Measurements from ENCODE around the gene USP34. TPM values are rescaled to one million over a fixed set of nuclear protein-coding genes. Genes with fewer than 3 reads are reported as not detected.

The USP34 gene
- total RNA-seq, 1 experiment from 2014 or later: 76.3 TPM

- ChIA-PET CTCF (no interaction called here), RAD21 (ENCODE audit: low non-redundant PET in 1 of 2, low total read pairs in 2 of 2, uncharacterized antibody in 2 of 2, unreplicated experiment in 2 of 2) (interaction anchor here in 1 of 2 experiments (0.6 kb wide), 1 partner anchor 116 kb away, joined by 3 read pairs; the partner anchor contains the start of gene SANBR), POLR2A (no interaction called here)
- H3K27me3 ChIP-seq (ENCODE audit: insufficient read depth, low read length): no peaks in the 10 kb centered on the region
- ATAC-seq (no peak), DNase-seq (ENCODE audit: low read depth, low spot score) (no peak)
- H3K27ac ChIP-seq (ENCODE audit: low read depth, low read length): no peak overlapping the region
- H3K4me1 ChIP-seq (ENCODE audit: control insufficient read depth in 1 of 2, insufficient read depth in 2 of 2, low read length in 2 of 2): peaks cover 5 to 18% of the 10 kb centered on the region in 2 experiments
- intact Hi-C loops (cut with micrococcal nuclease): no loop called here
- peaks cover 25 to 48% of the 10 kb centered on the region in 2 experiments for H3K36me3 ChIP-seq (ENCODE audit: control insufficient read depth in 1 of 2, insufficient read depth in 2 of 2, low read length in 2 of 2)
- no peak overlapping the region for H3K4me2 ChIP-seq (ENCODE audit: low read length)
- TF ChIP-seq YY1 (IDR thresholded peaks at IDR 0.05; ENCODE audit: extremely low read depth, insufficient replicate concordance, low read depth, low read length): no peak
- no peaks in the 10 kb centered on the region for H3K9me2 ChIP-seq (ENCODE audit: insufficient read depth)
- no peak overlapping the region for H3K4me3 ChIP-seq (replicated peaks in 1 of 2; ENCODE audit: low read depth in 1 of 2, low read length in 2 of 2)
- peaks cover 50% of the 10 kb centered on the region for H3K79me2 ChIP-seq (ENCODE audit: insufficient read depth, low read length)
- no peak overlapping the region for H3K9ac ChIP-seq (ENCODE audit: low read length)
- H4K20me1 ChIP-seq (ENCODE audit: insufficient read depth): no peaks in the 10 kb centered on the region; the same call in 1 of the 2 replicates
- no TSS peak for BruUV-seq (replicated peaks)
- no peaks in the 10 kb centered on the region for H3K9me3 ChIP-seq (ENCODE audit: control insufficient read depth in 1 of 2, insufficient read depth in 1 of 2, low read depth in 1 of 2, low read length in 2 of 2)
- H2AFZ ChIP-seq (ENCODE audit: low read depth, low read length, poor library complexity, severe bottlenecking): no peak overlapping the region
These were observed 289.4 kb downstream of the USP34 start for GRCh38 chr2:61181382-61182058.

- H3K4me2 ChIP-seq (ENCODE audit: low read length): no peak overlapping the region
- H3K4me3 ChIP-seq (replicated peaks in 1 of 2; ENCODE audit: low read depth in 1 of 2, low read length in 2 of 2): no peak overlapping the region
- intact Hi-C loops (cut with micrococcal nuclease): no loop called here
- no peaks in the 10 kb centered on the region; the same call in 1 of the 2 replicates for H4K20me1 ChIP-seq (ENCODE audit: insufficient read depth)
- peaks cover 7 to 22% of the 10 kb centered on the region in 2 experiments for H3K4me1 ChIP-seq (ENCODE audit: control insufficient read depth in 1 of 2, insufficient read depth in 2 of 2, low read length in 2 of 2)
- no peaks in the 10 kb centered on the region for H3K9me2 ChIP-seq (ENCODE audit: insufficient read depth)
- no peaks in the 10 kb centered on the region for H3K27me3 ChIP-seq (ENCODE audit: insufficient read depth, low read length)
- no peak overlapping the region for H3K27ac ChIP-seq (ENCODE audit: low read depth, low read length)
- H3K9me3 ChIP-seq (ENCODE audit: control insufficient read depth in 1 of 2, insufficient read depth in 1 of 2, low read depth in 1 of 2, low read length in 2 of 2): no peaks in the 10 kb centered on the region
- H3K79me2 ChIP-seq (ENCODE audit: insufficient read depth, low read length): peaks cover 50% of the 10 kb centered on the region
- RAD21 ChIA-PET (ENCODE audit: low non-redundant PET in 1 of 2, low total read pairs in 2 of 2, uncharacterized antibody in 2 of 2, unreplicated experiment in 2 of 2): no interaction called here
- H3K36me3 ChIP-seq (ENCODE audit: control insufficient read depth in 1 of 2, insufficient read depth in 2 of 2, low read length in 2 of 2): peaks cover 20 to 42% of the 10 kb centered on the region in 2 experiments
- POLR2A ChIA-PET: no interaction called here
- no peak overlapping the region for H2AFZ ChIP-seq (ENCODE audit: low read depth, low read length, poor library complexity, severe bottlenecking)
- no peak for ATAC-seq
- TF ChIP-seq, protein P1, sequence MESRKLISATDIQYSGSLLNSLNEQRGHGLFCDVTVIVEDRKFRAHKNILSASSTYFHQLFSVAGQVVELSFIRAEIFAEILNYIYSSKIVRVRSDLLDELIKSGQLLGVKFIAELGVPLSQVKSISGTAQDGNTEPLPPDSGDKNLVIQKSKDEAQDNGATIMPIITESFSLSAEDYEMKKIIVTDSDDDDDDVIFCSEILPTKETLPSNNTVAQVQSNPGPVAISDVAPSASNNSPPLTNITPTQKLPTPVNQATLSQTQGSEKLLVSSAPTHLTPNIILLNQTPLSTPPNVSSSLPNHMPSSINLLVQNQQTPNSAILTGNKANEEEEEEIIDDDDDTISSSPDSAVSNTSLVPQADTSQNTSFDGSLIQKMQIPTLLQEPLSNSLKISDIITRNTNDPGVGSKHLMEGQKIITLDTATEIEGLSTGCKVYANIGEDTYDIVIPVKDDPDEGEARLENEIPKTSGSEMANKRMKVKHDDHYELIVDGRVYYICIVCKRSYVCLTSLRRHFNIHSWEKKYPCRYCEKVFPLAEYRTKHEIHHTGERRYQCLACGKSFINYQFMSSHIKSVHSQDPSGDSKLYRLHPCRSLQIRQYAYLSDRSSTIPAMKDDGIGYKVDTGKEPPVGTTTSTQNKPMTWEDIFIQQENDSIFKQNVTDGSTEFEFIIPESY (IDR thresholded peaks at IDR 0.05; ENCODE audit: extremely low read depth, insufficient replicate concordance, low read length): no peak
- no peak for TF ChIP-seq EZH2phosphoT487 (IDR thresholded peaks at IDR 0.05; ENCODE audit: borderline replicate concordance)
- TF ChIP-seq, protein P2, sequence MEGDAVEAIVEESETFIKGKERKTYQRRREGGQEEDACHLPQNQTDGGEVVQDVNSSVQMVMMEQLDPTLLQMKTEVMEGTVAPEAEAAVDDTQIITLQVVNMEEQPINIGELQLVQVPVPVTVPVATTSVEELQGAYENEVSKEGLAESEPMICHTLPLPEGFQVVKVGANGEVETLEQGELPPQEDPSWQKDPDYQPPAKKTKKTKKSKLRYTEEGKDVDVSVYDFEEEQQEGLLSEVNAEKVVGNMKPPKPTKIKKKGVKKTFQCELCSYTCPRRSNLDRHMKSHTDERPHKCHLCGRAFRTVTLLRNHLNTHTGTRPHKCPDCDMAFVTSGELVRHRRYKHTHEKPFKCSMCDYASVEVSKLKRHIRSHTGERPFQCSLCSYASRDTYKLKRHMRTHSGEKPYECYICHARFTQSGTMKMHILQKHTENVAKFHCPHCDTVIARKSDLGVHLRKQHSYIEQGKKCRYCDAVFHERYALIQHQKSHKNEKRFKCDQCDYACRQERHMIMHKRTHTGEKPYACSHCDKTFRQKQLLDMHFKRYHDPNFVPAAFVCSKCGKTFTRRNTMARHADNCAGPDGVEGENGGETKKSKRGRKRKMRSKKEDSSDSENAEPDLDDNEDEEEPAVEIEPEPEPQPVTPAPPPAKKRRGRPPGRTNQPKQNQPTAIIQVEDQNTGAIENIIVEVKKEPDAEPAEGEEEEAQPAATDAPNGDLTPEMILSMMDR (IDR thresholded peaks at IDR 0.05 in 2 of 3, conservative IDR thresholded peaks at IDR 0.05 in 1 of 3; ENCODE audit: borderline replicate concordance in 1 of 3, insufficient read depth in 1 of 3, low read depth in 2 of 3, low read length in 2 of 3): no peak
- TF ChIP-seq JUND (IDR thresholded peaks at IDR 0.05): no peak
- TF ChIP-seq EGR1 (IDR thresholded peaks at IDR 0.05; ENCODE audit: low read depth): no peak
- no peak for TF ChIP-seq SIN3A (IDR thresholded peaks at IDR 0.05; ENCODE audit: low read depth)
- no peak for TF ChIP-seq CEBPB (IDR thresholded peaks at IDR 0.05; ENCODE audit: low read depth)
- TF ChIP-seq TCF7L2 (IDR thresholded peaks at IDR 0.05; ENCODE audit: borderline replicate concordance, extremely low read depth, insufficient read depth, insufficient read length): no peak
- no peak for TF ChIP-seq RAD21 (IDR thresholded peaks at IDR 0.05; ENCODE audit: low read depth)
- TF ChIP-seq POLR2AphosphoS5 (IDR thresholded peaks at IDR 0.05; ENCODE audit: low read depth, low read length): no peak
- TF ChIP-seq ELF1 (IDR thresholded peaks at IDR 0.05; ENCODE audit: borderline replicate concordance, low read depth): no peak
- no peak for DNase-seq (ENCODE audit: low read depth, low spot score)
- CTCF ChIA-PET: no interaction called here
- BruUV-seq (replicated peaks): no TSS peak
- no peak overlapping the region for H3K9ac ChIP-seq (ENCODE audit: low read length)
These were observed 290.2 kb downstream of the USP34 start for GRCh38 chr2:61180686-61181085.

All from HCT116 (cell line).